Dendritic cell treated with granulocyte-macrophage colony-stimulating factor and Interleukin-4, amounts not matched to agents 40 ng/mL and 50 ng/mL, for 4 days (primary cell): Measurements from ENCODE around the gene ARMC8.

Experiments used
- H3K27ac Mint-ChIP-seq: one replicate; pipeline ENCODE4 v1.8.0; 2022; ENCODE audit warnings: mild to moderate bottlenecking, mixed read lengths
- H3K27me3 Mint-ChIP-seq: one replicate; pipeline ENCODE4 v1.8.0; 2022; ENCODE audit warnings: mild to moderate bottlenecking, mixed read lengths
- H3K36me3 Mint-ChIP-seq: one replicate; pipeline ENCODE4 v1.8.0; 2022; ENCODE audit warnings: low read depth, mixed read lengths
- H3K4me1 Mint-ChIP-seq: one replicate; pipeline ENCODE4 v1.8.0; 2022; ENCODE audit warnings: low read depth, mixed read lengths
- H3K4me3 Mint-ChIP-seq: one replicate; pipeline ENCODE4 v1.8.0; 2022; ENCODE audit warnings: mild to moderate bottlenecking, moderate library complexity, mixed read lengths
- H3K9me3 Mint-ChIP-seq: one replicate; pipeline ENCODE4 v1.8.0; 2022; ENCODE audit warnings: mixed read lengths
- intact Hi-C: fragments of 100-400 bp; cut with micrococcal nuclease; formaldehyde crosslinking; loops from one replicate; pipeline ENCODE4 v1.15.0; 2022

ARMC8 gene

DNA sequence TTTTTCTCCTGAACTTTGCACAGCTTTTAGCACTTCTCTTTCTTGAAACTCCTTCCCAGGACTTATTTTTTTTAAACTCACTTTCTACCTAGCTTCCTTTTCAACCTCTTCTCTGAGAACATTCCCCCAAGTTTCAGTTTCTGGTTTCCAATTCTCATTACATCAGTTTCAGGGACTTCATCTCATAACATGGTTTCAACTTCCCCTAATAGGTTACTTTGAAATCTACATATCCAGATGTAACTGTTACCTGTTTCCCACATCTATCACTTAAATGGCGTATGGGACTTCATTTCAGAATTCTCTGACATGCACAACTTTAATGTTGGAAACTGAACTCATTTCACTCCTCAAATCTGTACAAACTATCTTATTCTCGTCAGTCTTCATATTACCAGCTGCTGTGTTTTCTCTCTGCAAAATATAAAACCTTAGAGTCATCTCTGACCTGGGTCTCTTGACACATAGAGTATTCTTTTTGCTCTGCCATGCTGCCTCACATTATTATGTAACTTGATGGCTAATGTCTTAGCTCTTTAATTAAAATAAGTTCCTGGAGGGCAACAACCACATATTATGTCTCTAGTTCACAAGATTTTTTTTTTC is 84.2 kb downstream of the ARMC8 start:
- no peaks in the 10 kb centered on the region for H3K9me3 Mint-ChIP-seq
- H3K27ac Mint-ChIP-seq = no peak overlapping the region
- H3K27me3 Mint-ChIP-seq = no peaks in the 10 kb centered on the region
- peaks cover 5% of the 10 kb centered on the region for H3K4me1 Mint-ChIP-seq
- H3K36me3 Mint-ChIP-seq = peaks cover 83% of the 10 kb centered on the region
- H3K4me3 Mint-ChIP-seq = no peak overlapping the region
- intact Hi-C loops = no loop called here

GRCh38 chr3:138281561-138281960 is 94.5 kb downstream of the ARMC8 start:
- Mint-ChIP-seq H3K27me3 (no peaks in the 10 kb centered on the region), H3K4me3 (no peak overlapping the region)

DNA sequence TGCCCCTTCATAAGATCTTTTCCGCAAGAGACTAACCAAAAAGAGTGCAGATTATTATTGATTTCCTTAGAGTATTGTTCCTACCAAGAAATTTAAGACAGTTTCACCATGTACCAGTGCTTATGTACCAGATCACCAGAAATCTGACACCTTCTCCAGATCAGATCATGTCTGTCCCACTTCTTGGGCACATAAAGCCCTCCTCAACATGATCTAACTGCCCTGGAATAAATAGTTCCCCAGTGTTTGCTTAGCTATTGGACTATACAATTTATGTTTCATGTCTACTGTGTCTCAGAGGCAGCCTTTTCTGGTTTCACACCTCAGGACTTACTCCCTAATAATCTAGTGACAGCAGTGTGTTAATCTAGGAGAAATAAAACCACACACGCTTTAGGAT is 95.7 kb downstream of the ARMC8 start:
- H3K9me3 Mint-ChIP-seq = no peaks in the 10 kb centered on the region
- no peaks in the 10 kb centered on the region for H3K4me1 Mint-ChIP-seq
- no peak overlapping the region for H3K27ac Mint-ChIP-seq
- no peak overlapping the region for H3K4me3 Mint-ChIP-seq
- intact Hi-C loops = no loop called here
- peaks cover 29% of the 10 kb centered on the region for H3K36me3 Mint-ChIP-seq
- no peaks in the 10 kb centered on the region for H3K27me3 Mint-ChIP-seq

More at GRCh38 chr3:138281561-138281960, 94.5 kb downstream of the ARMC8 start:
- no peaks in the 10 kb centered on the region for H3K9me3 Mint-ChIP-seq
- H3K4me1 Mint-ChIP-seq = no peaks in the 10 kb centered on the region
- H3K27ac Mint-ChIP-seq = no peak overlapping the region
- intact Hi-C loops = no loop called here
- peaks cover 41% of the 10 kb centered on the region for H3K36me3 Mint-ChIP-seq

DNA sequence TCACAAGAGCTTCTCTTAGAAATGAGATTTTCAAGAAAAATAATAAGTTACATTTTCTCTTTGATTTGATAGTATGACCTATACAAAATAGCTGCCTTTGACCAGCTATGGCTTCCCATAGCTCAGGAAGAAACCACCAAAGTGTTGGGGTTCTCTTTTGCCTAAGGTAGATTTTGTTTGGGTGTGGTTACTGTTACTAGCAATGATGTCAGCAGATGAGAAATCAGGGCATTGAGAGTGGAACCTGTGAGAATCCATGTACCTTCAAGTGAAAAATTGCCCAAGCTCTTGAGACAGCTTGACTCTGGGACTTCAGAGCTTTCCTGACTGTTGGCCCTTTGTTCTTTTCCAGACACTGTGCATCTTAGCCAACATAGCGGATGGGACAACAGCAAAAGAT is 97.0 kb downstream of the ARMC8 start:
- Mint-ChIP-seq H3K36me3 (peaks cover 36% of the 10 kb centered on the region), H3K9me3 (no peaks in the 10 kb centered on the region), H3K27ac (no peak overlapping the region), H3K4me1 (no peaks in the 10 kb centered on the region), H3K4me3 (no peak overlapping the region), H3K27me3 (no peaks in the 10 kb centered on the region)
- intact Hi-C loops = no loop called here

DNA sequence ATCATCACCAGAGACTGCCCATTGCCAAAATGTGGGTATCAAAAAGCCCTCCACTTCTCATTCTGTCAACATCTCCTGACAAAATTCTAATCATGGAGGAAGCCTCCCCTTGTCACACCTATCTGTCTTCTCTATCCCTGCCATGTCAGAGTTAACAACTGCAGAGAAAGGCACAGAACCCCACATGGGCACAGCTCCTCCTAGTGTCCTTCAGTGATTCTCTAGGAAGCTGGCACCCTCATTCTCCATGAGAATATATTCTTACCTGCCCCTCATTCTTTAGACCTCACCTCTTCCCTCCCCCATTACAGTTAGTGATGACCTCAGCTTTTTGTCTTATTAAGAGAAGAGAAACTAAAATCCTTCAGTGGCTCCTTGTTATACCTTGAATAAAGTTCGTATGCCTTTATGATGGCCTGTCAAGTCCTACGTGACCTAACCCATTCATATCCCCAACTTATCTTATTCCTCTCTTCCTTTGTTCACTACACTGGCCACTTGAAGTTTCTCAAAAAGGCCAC is 97.9 kb downstream of the ARMC8 start:
- intact Hi-C loops = loop anchor here (5.0 kb wide), 1 partner anchor 218 kb away; no protein-coding TSS in a partner anchor
- H3K27ac Mint-ChIP-seq = no peak overlapping the region
- no peaks in the 10 kb centered on the region for H3K9me3 Mint-ChIP-seq
- H3K4me1 Mint-ChIP-seq = no peaks in the 10 kb centered on the region
- H3K4me3 Mint-ChIP-seq = no peak overlapping the region
- no peaks in the 10 kb centered on the region for H3K27me3 Mint-ChIP-seq
- H3K36me3 Mint-ChIP-seq = peaks cover 36% of the 10 kb centered on the region

- Mint-ChIP-seq H3K4me3 (no peak overlapping the region), H3K27ac (no peak overlapping the region), H3K9me3 (no peaks in the 10 kb centered on the region), H3K36me3 (peaks cover 59% of the 10 kb centered on the region), H3K27me3 (no peaks in the 10 kb centered on the region), H3K4me1 (no peaks in the 10 kb centered on the region)
- intact Hi-C loops = loop anchor here (5.0 kb wide), 1 partner anchor 222 kb away; no protein-coding TSS in a partner anchor
Observed at GRCh38 chr3:138289260-138289659, 102.2 kb downstream of the ARMC8 start.

- H3K9me3 Mint-ChIP-seq = no peaks in the 10 kb centered on the region
- intact Hi-C loops = loop anchor here (5.0 kb wide), 1 partner anchor 222 kb away; no protein-coding TSS in a partner anchor
- H3K4me1 Mint-ChIP-seq = no peaks in the 10 kb centered on the region
- no peaks in the 10 kb centered on the region for H3K27me3 Mint-ChIP-seq
- H3K4me3 Mint-ChIP-seq = no peak overlapping the region
- H3K27ac Mint-ChIP-seq = no peak overlapping the region
- peaks cover 62% of the 10 kb centered on the region for H3K36me3 Mint-ChIP-seq
Observed at GRCh38 chr3:138289701-138290100, 102.6 kb downstream of the ARMC8 start.

- no peak overlapping the region for H3K4me3 Mint-ChIP-seq
- peaks cover 76% of the 10 kb centered on the region for H3K36me3 Mint-ChIP-seq
- intact Hi-C loops = no loop called here
Observed at GRCh38 chr3:138296639-138297038, 109.5 kb downstream of the ARMC8 start.

DNA sequence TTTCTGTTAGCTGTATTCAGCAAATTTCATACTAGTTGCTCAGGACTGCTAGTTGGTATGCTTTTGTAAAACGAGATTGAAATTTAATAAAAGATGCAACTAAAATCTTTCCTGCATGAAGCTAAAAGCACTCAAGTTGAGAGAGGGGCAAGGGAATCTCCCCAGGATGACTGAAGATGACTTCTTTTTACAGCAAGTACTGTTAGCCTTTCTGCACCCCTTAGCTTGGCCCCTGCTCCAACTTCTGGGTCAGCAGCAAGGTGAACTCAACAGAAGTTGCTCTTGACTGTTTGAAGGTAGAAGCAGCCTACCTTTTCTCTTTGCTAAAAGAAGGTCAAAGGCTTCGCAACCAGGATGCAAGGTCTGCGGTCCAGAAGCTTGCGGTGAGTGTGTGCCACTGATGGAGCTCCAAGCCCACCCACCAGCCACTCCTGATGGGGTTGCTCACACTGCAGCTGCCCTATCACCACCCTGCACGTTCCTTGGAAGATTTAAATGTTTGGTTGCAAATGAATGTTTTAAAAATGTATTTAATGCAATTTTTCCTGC is 110.0 kb downstream of the ARMC8 start:
- Mint-ChIP-seq H3K27ac (no peak overlapping the region), H3K9me3 (no peaks in the 10 kb centered on the region), H3K27me3 (no peaks in the 10 kb centered on the region), H3K36me3 (peaks cover 71% of the 10 kb centered on the region), H3K4me3 (no peak overlapping the region), H3K4me1 (no peaks in the 10 kb centered on the region)
- intact Hi-C loops = no loop called here

More at GRCh38 chr3:138296639-138297038, 109.5 kb downstream of the ARMC8 start:
- H3K27ac Mint-ChIP-seq = no peak overlapping the region
- H3K4me1 Mint-ChIP-seq = no peaks in the 10 kb centered on the region
- no peaks in the 10 kb centered on the region for H3K27me3 Mint-ChIP-seq
- no peaks in the 10 kb centered on the region for H3K9me3 Mint-ChIP-seq

GRCh38 chr3:138297876-138298275 is 110.8 kb downstream of the ARMC8 start:
- Mint-ChIP-seq H3K4me3 (no peak overlapping the region), H3K27me3 (no peaks in the 10 kb centered on the region), H3K4me1 (no peaks in the 10 kb centered on the region), H3K36me3 (peaks cover 64% of the 10 kb centered on the region), H3K9me3 (no peaks in the 10 kb centered on the region), H3K27ac (no peak overlapping the region)
- intact Hi-C loops = no loop called here

- Mint-ChIP-seq H3K9me3 (no peaks in the 10 kb centered on the region), H3K27ac (no peak overlapping the region), H3K27me3 (no peaks in the 10 kb centered on the region), H3K4me3 (no peak overlapping the region), H3K4me1 (peaks cover 6% of the 10 kb centered on the region), H3K36me3 (peaks cover 38% of the 10 kb centered on the region)
- intact Hi-C loops = no loop called here
Observed at GRCh38 chr3:138300647-138301046, 113.5 kb downstream of the ARMC8 start.

DNA sequence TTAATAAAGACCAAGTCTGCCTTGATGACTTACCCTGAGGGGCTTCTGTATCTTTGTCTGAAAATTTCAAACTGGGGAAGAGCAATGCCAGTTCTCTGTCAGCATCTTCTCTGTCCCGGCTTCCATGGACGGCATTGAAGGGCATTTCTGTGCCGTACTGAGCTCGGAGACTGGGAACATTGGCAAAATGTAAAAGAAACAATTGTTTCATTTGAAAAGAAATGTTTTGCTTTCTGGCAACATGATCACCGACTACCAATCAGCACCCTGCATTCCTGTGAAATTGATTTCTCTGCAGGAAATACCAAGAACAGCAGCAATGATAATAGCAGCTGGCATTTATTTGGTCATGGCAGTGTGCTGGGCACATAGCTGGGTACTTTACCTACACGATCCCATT is 116.4 kb downstream of the ARMC8 start:
- peaks cover 20% of the 10 kb centered on the region for H3K9me3 Mint-ChIP-seq
- H3K36me3 Mint-ChIP-seq = peaks cover 14% of the 10 kb centered on the region

DNA sequence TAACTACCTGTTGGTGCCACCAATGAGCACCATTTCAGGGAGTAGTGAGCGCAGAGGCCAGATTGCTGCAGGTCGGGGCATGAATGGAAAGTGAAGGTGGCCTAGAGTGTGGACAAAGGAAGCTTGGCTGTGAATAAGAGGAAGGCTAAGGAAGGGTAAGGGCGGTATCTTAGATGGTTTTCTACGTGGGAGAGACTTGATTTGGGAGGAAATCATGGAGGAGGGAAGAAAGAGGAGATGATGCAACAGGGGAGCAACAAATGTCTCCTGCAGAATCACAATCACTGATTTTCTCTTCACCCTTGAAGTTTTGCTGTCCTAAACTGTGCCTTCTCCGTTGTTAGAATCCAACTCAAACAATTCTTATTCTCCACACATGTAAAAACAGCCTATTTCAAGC is 120.8 kb downstream of the ARMC8 start:
- Mint-ChIP-seq H3K27ac (no peak overlapping the region), H3K27me3 (peaks cover 27% of the 10 kb centered on the region), H3K4me3 (no peak overlapping the region), H3K36me3 (no peaks in the 10 kb centered on the region), H3K4me1 (peaks cover 9% of the 10 kb centered on the region), H3K9me3 (peaks cover 35% of the 10 kb centered on the region)
- intact Hi-C loops = no loop called here

More for the DNA sequence above, 116.4 kb downstream of the ARMC8 start:
- intact Hi-C loops = no loop called here
- no peak overlapping the region for H3K4me3 Mint-ChIP-seq
- peaks cover 9% of the 10 kb centered on the region for H3K4me1 Mint-ChIP-seq
- H3K27me3 Mint-ChIP-seq = peaks cover 6% of the 10 kb centered on the region
- H3K27ac Mint-ChIP-seq = no peak overlapping the region

DNA sequence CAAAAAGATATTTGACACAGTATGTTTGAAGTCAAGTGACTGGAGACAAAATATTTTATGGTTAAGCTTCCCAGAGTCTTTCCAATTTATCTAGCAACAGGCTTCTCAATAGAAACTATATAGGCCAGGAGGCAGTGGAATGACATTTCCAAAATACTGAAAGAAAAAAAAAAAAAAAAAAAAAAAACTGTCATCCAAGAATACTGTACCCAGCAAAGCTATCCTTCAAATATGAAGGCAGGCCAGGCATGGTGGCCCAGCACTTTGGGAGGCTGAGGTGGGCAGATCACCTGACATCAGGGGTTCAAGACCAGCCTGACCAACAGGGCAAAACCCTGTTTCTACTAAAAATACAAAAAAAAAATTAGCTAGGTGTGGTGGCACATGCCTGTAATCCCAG is 121.7 kb downstream of the ARMC8 start:
- Mint-ChIP-seq H3K4me3 (no peak overlapping the region), H3K4me1 (peaks cover 9% of the 10 kb centered on the region), H3K9me3 (peaks cover 35% of the 10 kb centered on the region), H3K27me3 (peaks cover 32% of the 10 kb centered on the region), H3K27ac (no peak overlapping the region), H3K36me3 (no peaks in the 10 kb centered on the region)
- intact Hi-C loops = no loop called here
